NCI-H1092 treated with DMSO at 0.1 percent for 48 hours (cell line): ENCODE measurements around the gene TRERF1.
"Not testable (repeated sequence)": the region's sequence is repeated elsewhere in the genome, so short reads cannot be mapped to it uniquely, and the experiment has no call there.

ENCODE experiments used
- DNase-seq: peaks from one replicate; lab custom pipeline; 2025; lab: John Stamatoyannopoulos, UW

The TRERF1 gene

GRCh38 chr6:42451333-42452170 lies at the start of gene TRERF1:
TSS of gene TRERF1 (minus strand) at chr6:42451926. CDS start at chr6:42269590, 182,336 bp downstream.
- peak; percentile 88 for DNase-seq

- DNase-seq, result no peak
Measured at GRCh38 chr6:42498473-42499128, 46.9 kb upstream of the TRERF1 start.

GRCh38 chr6:42493914-42494539 lies 42.3 kb upstream of the TRERF1 start:
- no peak for DNase-seq

GRCh38 chr6:42488129-42488528 lies 36.4 kb upstream of the TRERF1 start:
- DNase-seq, result no peak

- DNase-seq, result no peak
Measured at GRCh38 chr6:42484261-42484660, 32.5 kb upstream of the TRERF1 start.

GRCh38 chr6:42482174-42482573 lies 30.4 kb upstream of the TRERF1 start:
- peak; percentile 1 for DNase-seq

- no peak for DNase-seq
Measured at GRCh38 chr6:42471714-42472113, 20.0 kb upstream of the TRERF1 start.

- DNase-seq, result no peak
Measured at GRCh38 chr6:42471142-42471541, 19.4 kb upstream of the TRERF1 start.

GRCh38 chr6:42468273-42468672 lies 16.5 kb upstream of the TRERF1 start:
- no peak for DNase-seq

- DNase-seq, result no peak
Measured at GRCh38 chr6:42467651-42468050, 15.9 kb upstream of the TRERF1 start.

- not testable (repeated sequence) for DNase-seq
Measured at GRCh38 chr6:42466470-42466869, 14.7 kb upstream of the TRERF1 start.

- DNase-seq, result no peak
Measured at GRCh38 chr6:42462474-42462972, 10.8 kb upstream of the TRERF1 start.

- DNase-seq, result no peak
Measured at GRCh38 chr6:42460883-42461282, 9.2 kb upstream of the TRERF1 start.

GRCh38 chr6:42459888-42460287 lies 8.2 kb upstream of the TRERF1 start:
- DNase-seq, result no peak

GRCh38 chr6:42454428-42454791 lies 2.7 kb upstream of the TRERF1 start:
- no peak for DNase-seq

- peak; percentile 79 for DNase-seq
Measured at GRCh38 chr6:42453654-42454427, 2.1 kb upstream of the TRERF1 start.

- peak; percentile 92 for DNase-seq
Measured at GRCh38 chr6:42453031-42453653, 1.4 kb upstream of the TRERF1 start.

GRCh38 chr6:42452171-42453030 lies 675 bp upstream of the TRERF1 start:
- peak; percentile 85 for DNase-seq

- DNase-seq, result peak; percentile 50
Measured at GRCh38 chr6:42450477-42451332, 1.0 kb downstream of the TRERF1 start.
